A673 (cell line): Measurements from ENCODE around the gene CDK14.

Experiments
- EZH2 ChIP-seq: fragments of 200-600 bp; sonication (generic); IDR thresholded peaks from 2 replicates; pipeline ENCODE4 v1.6.1; 2017; ENCODE audit warnings: borderline replicate concordance, low read depth, mild to moderate bottlenecking, mixed read lengths, antibody characterized with exemption, low read length; ENCODE audit not compliant: poor library complexity, severe bottlenecking
- TF ChIP-seq, protein P1 (sequence below): fragments of 300-800, 200-600 bp; sonication (generic); conservative IDR thresholded peaks from 2 replicates; pipeline ENCODE4 v1.5.1; 2017; ENCODE audit warnings: low read depth, mild to moderate bottlenecking, antibody characterized with exemption, low read length, moderate library complexity, mixed read lengths

DNA sequence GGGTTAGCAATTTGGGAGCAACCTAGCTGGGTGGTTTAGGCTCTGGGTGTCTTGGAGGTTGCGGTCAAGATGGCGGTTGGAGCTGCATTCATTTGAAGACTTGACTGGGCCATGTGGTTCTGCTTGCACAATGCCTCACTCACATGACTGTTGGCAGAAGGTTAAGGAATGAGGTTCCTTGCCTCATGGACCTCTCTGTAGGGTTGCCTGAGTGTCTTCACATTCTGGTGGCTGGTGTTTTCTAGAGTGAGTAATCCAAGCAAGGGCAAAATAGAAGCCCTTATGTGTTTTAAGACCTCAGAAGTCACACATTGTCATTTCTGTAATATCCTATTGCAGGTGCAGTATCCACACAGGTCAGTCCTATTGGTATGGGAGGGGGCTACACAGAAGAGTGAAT, 52.0 kb downstream of the CDK14 start:
- TF ChIP-seq, protein P1, sequence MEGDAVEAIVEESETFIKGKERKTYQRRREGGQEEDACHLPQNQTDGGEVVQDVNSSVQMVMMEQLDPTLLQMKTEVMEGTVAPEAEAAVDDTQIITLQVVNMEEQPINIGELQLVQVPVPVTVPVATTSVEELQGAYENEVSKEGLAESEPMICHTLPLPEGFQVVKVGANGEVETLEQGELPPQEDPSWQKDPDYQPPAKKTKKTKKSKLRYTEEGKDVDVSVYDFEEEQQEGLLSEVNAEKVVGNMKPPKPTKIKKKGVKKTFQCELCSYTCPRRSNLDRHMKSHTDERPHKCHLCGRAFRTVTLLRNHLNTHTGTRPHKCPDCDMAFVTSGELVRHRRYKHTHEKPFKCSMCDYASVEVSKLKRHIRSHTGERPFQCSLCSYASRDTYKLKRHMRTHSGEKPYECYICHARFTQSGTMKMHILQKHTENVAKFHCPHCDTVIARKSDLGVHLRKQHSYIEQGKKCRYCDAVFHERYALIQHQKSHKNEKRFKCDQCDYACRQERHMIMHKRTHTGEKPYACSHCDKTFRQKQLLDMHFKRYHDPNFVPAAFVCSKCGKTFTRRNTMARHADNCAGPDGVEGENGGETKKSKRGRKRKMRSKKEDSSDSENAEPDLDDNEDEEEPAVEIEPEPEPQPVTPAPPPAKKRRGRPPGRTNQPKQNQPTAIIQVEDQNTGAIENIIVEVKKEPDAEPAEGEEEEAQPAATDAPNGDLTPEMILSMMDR: no peak
- TF ChIP-seq EZH2: no peak
